KMS-11 (cell line): ENCODE results near the gene CHAT.

Source experiments
- H2AFZ ChIP-seq: fragments of 200-600 bp; sonication (generic); 2 replicates; pipeline ENCODE4 v1.6.1; 2016; ENCODE audit warnings: antibody characterized with exemption, mixed run types, low read depth
- H3K27ac ChIP-seq: fragments of 200-600 bp; sonication (generic); 2 replicates; pipeline ENCODE4 v1.6.1; 2016; ENCODE audit warnings: mild to moderate bottlenecking, mixed run types
- H3K27me3 ChIP-seq: fragments of 200-600 bp; sonication (generic); 2 replicates; pipeline ENCODE4 v1.6.1; 2017; ENCODE audit warnings: mild to moderate bottlenecking, low read depth, mixed run types, moderate library complexity; ENCODE audit not compliant: insufficient read depth
- H3K36me3 ChIP-seq: fragments of 200-600 bp; sonication (generic); 2 replicates; pipeline ENCODE4 v1.6.1; 2017; ENCODE audit warnings: mild to moderate bottlenecking, mixed run types; ENCODE audit not compliant: insufficient read depth
- H3K4me1 ChIP-seq: fragments of 200-600 bp; sonication (generic); 2 replicates; pipeline ENCODE4 v1.6.1; 2016; ENCODE audit warnings: mild to moderate bottlenecking, low read depth, mixed run types; ENCODE audit not compliant: poor library complexity, severe bottlenecking
- H3K4me2 ChIP-seq: fragments of 200-600 bp; sonication (generic); 2 replicates; pipeline ENCODE4 v1.7.0; 2016; ENCODE audit warnings: mild to moderate bottlenecking, mixed run types
- H3K4me3 ChIP-seq: fragments of 200-600 bp; sonication (generic); IDR thresholded peaks from 2 replicates; pipeline ENCODE4 v1.6.1; 2017; ENCODE audit warnings: low read depth, low read length, mixed read lengths; ENCODE audit not compliant: insufficient read depth
- H3K79me2 ChIP-seq: fragments of 200-600 bp; sonication (generic); 2 replicates; pipeline ENCODE4 v1.6.1; 2016; ENCODE audit warnings: low read depth, mixed run types; ENCODE audit not compliant: insufficient read depth
- H3K9ac ChIP-seq: fragments of 200-600 bp; sonication (generic); 2 replicates; pipeline ENCODE4 v1.6.1; 2016; ENCODE audit warnings: mild to moderate bottlenecking, mixed run types
- H4K20me1 ChIP-seq: fragments of 200-600 bp; sonication (generic); 2 replicates; pipeline ENCODE4 v1.6.1; 2016; ENCODE audit warnings: mild to moderate bottlenecking, mixed run types; ENCODE audit not compliant: insufficient read depth
- TF ChIP-seq, protein P1 (sequence below): fragments of 200-600 bp; sonication (generic); conservative IDR thresholded peaks from 2 replicates; pipeline ENCODE4 v1.6.1; 2017; ENCODE audit warnings: low read depth, mild to moderate bottlenecking, antibody characterized with exemption, low read length, moderate library complexity, mixed read lengths

The CHAT gene

DNA sequence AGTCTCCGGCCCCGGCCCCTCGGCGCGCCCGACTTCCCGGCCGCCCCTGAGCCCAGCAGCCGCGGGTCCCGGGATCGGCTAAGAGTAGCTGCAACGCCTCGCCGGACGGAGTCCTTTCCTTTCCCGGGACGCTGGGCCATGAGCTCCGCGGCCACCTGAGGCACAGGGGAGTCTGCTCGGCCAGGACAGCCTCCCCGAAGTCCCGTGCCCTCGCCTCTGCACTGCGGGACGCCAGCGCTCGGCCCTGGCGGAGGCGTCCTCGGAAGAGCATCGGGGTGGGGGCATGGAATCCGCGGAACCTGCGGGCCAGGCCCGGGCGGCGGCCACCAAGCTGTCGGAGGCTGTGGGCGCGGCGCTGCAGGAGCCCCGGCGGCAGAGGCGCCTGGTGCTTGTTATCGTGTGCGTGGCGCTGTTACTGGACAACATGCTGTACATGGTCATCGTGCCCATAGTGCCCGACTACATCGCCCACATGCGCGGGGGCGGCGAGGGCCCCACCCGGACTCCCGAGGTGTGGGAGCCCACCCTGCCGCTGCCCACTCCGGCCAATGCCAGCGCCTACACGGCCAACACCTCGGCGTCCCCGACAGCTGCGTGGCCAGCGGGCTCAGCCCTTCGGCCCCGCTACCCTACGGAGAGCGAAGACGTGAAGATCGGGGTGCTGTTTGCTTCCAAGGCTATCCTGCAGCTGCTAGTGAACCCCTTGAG, 3.2 kb upstream of the CHAT start:
- H3K36me3 ChIP-seq, result no peaks in the 10 kb centered on the region
- no peak overlapping the region for H3K9ac ChIP-seq
- no peak overlapping the region for H3K4me3 ChIP-seq
- no peaks in the 10 kb centered on the region for H3K4me1 ChIP-seq
- no peak overlapping the region for H2AFZ ChIP-seq
- H3K27me3 ChIP-seq, result peaks cover 4% of the 10 kb centered on the region; the same call in 1 of the 2 replicates
- H3K27ac ChIP-seq, result no peak overlapping the region
- no peaks in the 10 kb centered on the region for H4K20me1 ChIP-seq
- H3K79me2 ChIP-seq, result no peaks in the 10 kb centered on the region
- H3K4me2 ChIP-seq, result no peak overlapping the region
- TF ChIP-seq, protein P1, sequence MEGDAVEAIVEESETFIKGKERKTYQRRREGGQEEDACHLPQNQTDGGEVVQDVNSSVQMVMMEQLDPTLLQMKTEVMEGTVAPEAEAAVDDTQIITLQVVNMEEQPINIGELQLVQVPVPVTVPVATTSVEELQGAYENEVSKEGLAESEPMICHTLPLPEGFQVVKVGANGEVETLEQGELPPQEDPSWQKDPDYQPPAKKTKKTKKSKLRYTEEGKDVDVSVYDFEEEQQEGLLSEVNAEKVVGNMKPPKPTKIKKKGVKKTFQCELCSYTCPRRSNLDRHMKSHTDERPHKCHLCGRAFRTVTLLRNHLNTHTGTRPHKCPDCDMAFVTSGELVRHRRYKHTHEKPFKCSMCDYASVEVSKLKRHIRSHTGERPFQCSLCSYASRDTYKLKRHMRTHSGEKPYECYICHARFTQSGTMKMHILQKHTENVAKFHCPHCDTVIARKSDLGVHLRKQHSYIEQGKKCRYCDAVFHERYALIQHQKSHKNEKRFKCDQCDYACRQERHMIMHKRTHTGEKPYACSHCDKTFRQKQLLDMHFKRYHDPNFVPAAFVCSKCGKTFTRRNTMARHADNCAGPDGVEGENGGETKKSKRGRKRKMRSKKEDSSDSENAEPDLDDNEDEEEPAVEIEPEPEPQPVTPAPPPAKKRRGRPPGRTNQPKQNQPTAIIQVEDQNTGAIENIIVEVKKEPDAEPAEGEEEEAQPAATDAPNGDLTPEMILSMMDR, result no peak

DNA sequence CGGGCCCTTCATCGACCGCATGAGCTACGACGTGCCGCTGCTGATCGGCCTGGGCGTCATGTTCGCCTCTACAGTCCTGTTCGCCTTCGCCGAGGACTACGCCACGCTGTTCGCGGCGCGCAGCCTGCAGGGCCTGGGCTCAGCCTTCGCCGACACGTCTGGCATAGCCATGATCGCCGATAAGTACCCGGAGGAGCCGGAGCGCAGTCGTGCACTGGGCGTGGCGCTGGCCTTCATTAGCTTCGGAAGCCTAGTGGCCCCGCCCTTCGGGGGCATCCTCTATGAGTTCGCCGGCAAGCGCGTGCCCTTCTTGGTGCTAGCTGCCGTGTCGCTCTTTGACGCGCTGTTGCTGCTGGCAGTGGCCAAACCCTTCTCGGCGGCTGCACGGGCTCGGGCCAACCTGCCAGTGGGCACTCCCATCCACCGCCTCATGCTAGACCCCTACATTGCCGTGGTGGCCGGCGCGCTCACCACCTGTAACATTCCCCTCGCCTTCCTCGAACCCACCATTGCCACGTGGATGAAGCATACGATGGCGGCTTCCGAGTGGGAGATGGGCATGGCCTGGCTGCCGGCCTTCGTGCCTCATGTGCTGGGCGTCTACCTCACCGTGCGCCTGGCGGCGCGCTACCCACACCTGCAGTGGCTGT, 2.5 kb upstream of the CHAT start:
- H3K27me3 ChIP-seq, result peaks cover 4% of the 10 kb centered on the region; the same call in 1 of the 2 replicates
- H3K36me3 ChIP-seq, result no peaks in the 10 kb centered on the region
- TF ChIP-seq, protein P1, result no peak
- no peak overlapping the region for H3K4me2 ChIP-seq
- H3K9ac ChIP-seq, result no peak overlapping the region
- no peak overlapping the region for H3K27ac ChIP-seq
- no peak overlapping the region for H3K4me3 ChIP-seq
- no peak overlapping the region for H2AFZ ChIP-seq
- no peaks in the 10 kb centered on the region for H3K79me2 ChIP-seq
- H4K20me1 ChIP-seq, result no peaks in the 10 kb centered on the region
- H3K4me1 ChIP-seq, result no peaks in the 10 kb centered on the region

DNA sequence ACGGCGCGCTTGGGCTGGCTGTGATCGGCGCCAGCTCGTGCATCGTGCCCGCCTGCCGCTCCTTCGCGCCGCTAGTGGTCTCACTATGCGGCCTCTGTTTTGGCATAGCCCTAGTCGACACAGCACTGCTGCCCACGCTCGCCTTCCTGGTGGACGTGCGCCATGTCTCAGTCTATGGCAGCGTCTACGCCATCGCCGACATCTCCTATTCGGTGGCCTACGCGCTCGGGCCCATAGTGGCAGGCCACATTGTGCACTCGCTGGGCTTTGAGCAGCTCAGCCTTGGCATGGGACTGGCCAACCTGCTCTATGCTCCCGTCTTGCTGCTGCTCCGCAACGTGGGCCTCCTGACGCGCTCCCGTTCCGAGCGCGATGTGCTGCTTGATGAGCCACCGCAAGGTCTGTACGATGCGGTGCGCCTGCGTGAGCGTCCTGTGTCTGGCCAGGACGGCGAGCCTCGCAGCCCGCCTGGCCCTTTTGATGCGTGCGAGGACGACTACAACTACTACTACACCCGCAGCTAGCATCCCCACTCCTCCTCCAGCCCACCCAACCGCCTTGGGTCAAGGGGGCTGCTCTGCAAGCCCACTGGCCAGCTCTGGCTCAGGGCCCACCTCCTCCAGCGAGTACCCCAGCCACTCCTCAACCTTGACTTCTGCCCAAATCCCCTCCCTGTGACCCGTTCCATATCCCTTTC, 1.9 kb upstream of the CHAT start:
- Histone ChIP-seq H3K4me3 (no peak overlapping the region), H3K79me2 (no peaks in the 10 kb centered on the region), H4K20me1 (no peaks in the 10 kb centered on the region), H3K4me1 (no peaks in the 10 kb centered on the region), H3K36me3 (no peaks in the 10 kb centered on the region), H3K9ac (no peak overlapping the region), H3K27ac (no peak overlapping the region), H3K4me2 (no peak overlapping the region), H2AFZ (no peak overlapping the region), H3K27me3 (peaks cover 4% of the 10 kb centered on the region; the same call in 1 of the 2 replicates)
- TF ChIP-seq, protein P1, result no peak

DNA sequence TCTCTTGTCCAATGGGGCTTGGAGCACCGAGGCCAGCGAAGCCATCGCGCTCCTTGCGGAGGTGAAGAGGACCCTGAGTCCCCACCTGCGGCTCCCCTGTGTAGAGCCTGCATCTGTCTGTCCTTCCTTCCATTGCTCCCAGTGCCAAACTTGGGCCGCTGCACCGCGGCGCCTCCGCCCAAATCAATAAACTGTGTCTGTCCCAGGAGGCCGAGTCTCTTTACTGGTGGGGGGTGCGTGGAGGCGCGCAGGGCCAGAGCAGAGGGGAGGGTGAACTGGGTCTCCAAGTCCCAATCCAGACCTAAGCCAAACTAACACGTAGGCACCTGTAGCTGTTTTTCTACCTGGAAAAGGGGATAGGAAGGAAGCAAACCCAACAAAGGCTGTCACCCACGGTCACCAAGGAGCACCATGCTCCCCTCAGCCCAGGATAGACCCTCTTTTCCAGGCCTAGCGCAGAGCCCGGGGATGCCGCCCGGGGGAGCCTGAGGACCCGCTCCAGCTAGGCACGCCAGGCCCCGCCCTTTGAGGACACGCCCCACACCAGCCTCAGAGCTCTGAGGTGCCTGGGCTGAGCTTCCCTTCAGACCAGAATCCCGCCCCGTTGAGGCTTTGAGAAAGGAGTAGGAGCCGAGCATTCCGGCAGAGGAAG, 1.2 kb upstream of the CHAT start:
- Histone ChIP-seq H3K4me3 (no peak overlapping the region), H3K27me3 (peaks cover 4% of the 10 kb centered on the region; the same call in 1 of the 2 replicates), H3K27ac (no peak overlapping the region), H2AFZ (no peak overlapping the region), H3K36me3 (no peaks in the 10 kb centered on the region), H3K4me2 (no peak overlapping the region), H4K20me1 (no peaks in the 10 kb centered on the region), H3K9ac (no peak overlapping the region), H3K79me2 (no peaks in the 10 kb centered on the region), H3K4me1 (no peaks in the 10 kb centered on the region)
- TF ChIP-seq, protein P1, result no peak
